Measurements from ENCODE around the gene KIT. TPM values are rescaled to one million over a fixed set of nuclear protein-coding genes. Genes with fewer than 3 reads are reported as not detected.

KIT gene
- total and polyA plus RNA-seq, 4 donors: 18.2 to 38.6 (median 24.6) TPM

- 59% methylated on average over 2 of the region's 6 CpGs for WGBS (ENCODE audit: insufficient coverage)
- Histone ChIP-seq H3K27me3 (ENCODE audit: control insufficient read depth, insufficient read depth, low read length) (no peaks in the 10 kb centered on the region), H3K4me1 (ENCODE audit: control insufficient read depth, insufficient read depth, low read length) (no peaks in the 10 kb centered on the region), H3K36me3 (ENCODE audit: control insufficient read depth, insufficient read depth, low read length) (no peaks in the 10 kb centered on the region), H3K27ac (ENCODE audit: low read depth, low read length) (no peak overlapping the region), H3K9me3 (ENCODE audit: control insufficient read depth, insufficient read depth, low read length) (no peaks in the 10 kb centered on the region), H3K4me3 (ENCODE audit: low read depth, low read length) (no peak overlapping the region)
- no peak for DNase-seq (ENCODE audit: low read depth in 4 of 6, low spot score in 6 of 6)
Measured at GRCh38 chr4:54668014-54668611, 10.4 kb downstream of the KIT start.

DNA sequence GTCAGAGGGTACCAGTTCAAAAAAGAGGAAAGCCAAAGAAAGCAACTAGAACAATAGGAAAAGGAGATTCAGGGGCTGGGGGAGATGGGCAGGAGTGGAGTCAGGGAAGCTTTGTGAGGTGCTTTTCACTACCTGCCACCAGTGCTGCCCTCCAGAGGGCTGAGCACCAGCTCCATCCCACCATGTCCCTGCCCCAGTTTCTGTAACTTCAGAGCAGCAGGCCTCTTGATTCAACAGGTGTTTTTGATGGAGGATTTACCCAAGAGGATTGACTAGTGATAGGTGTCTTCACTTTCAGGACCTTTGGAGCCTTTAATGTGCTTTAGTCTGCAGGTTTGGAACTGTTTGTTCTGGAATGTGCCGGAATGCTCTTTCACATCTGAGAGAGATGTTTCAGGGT lies 12.1 kb downstream of the KIT start:
- 83% methylated on average over 1 of the region's 1 CpG for WGBS (ENCODE audit: insufficient coverage)
- DNase-seq (ENCODE audit: low read depth in 4 of 6, low spot score in 6 of 6): no peak
- Histone ChIP-seq H3K27ac (ENCODE audit: low read depth, low read length) (no peak overlapping the region), H3K36me3 (ENCODE audit: control insufficient read depth, insufficient read depth, low read length) (no peaks in the 10 kb centered on the region), H3K4me3 (ENCODE audit: low read depth, low read length) (no peak overlapping the region), H3K27me3 (ENCODE audit: control insufficient read depth, insufficient read depth, low read length) (no peaks in the 10 kb centered on the region), H3K4me1 (ENCODE audit: control insufficient read depth, insufficient read depth, low read length) (no peaks in the 10 kb centered on the region), H3K9me3 (ENCODE audit: control insufficient read depth, insufficient read depth, low read length) (no peaks in the 10 kb centered on the region)

DNA sequence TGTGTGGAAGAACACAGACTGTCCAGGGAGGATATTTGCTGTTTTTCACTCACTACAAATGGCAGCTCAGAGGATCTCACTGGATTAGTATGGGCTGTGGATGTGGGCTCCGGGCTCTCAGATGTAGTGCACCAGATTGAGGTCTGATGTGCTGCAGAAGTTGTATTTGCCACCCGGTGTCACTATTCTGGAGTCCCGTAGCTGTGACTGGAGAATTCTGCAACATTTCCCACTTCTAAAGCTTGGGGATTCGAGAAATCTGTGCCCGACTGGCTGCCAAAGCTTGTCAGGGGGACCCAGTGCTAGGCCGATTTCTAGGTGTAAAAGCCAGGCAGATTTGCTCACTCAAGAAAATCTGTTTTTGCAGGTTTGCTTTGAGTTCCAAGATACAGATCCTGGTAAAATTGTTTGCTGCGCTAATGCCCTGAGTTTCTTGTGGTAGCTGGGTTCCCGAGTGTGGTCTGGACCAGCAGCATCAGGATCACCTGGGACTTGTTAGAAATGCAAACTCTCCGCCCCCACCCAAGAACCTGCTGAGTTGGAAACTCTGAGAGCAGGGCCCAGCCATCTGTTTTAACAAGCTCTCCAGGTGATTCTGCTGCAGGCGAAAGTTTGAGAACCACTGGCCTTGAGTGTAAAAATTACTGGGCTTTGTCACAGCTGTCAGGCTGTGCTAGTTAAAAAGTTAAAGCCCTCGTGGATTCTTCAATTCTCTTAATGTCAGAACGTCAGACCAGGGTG lies 18.1 kb downstream of the KIT start:
- peak in 2 of 6 donors; percentile 67 to 81 for DNase-seq (ENCODE audit: low read depth in 4 of 6, low spot score in 6 of 6)
- WGBS (ENCODE audit: insufficient coverage): 62% methylated on average over 10 of the region's 12 CpGs
- Histone ChIP-seq H3K27ac (ENCODE audit: low read depth, low read length) (no peak overlapping the region), H3K27me3 (ENCODE audit: control insufficient read depth, insufficient read depth, low read length) (no peaks in the 10 kb centered on the region), H3K9me3 (ENCODE audit: control insufficient read depth, insufficient read depth, low read length) (no peaks in the 10 kb centered on the region), H3K36me3 (ENCODE audit: control insufficient read depth, insufficient read depth, low read length) (no peaks in the 10 kb centered on the region), H3K4me3 (ENCODE audit: low read depth, low read length) (no peak overlapping the region), H3K4me1 (ENCODE audit: control insufficient read depth, insufficient read depth, low read length) (no peaks in the 10 kb centered on the region)

DNA sequence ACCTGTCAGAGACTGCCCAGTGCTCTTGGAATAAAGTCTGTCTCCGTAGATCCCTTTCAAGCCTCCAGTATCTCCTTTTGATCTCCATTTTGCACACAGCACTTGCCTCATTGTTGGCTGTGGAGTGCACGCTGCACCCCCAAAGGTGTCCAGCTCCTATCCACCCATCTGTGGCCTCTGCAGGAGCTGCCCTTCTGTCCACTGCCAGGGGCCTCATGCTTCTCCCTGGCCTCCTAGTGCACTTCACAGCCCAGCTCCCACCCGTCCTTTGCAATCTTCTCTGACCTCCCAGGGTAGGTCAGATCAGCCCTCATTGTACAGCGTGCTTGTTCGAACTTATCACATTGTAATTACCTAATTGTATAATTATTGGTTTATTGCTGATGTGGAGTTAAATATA lies 18.9 kb downstream of the KIT start:
- Histone ChIP-seq H3K9me3 (ENCODE audit: control insufficient read depth, insufficient read depth, low read length) (no peaks in the 10 kb centered on the region), H3K27ac (ENCODE audit: low read depth, low read length) (no peak overlapping the region), H3K36me3 (ENCODE audit: control insufficient read depth, insufficient read depth, low read length) (no peaks in the 10 kb centered on the region), H3K4me3 (ENCODE audit: low read depth, low read length) (no peak overlapping the region), H3K4me1 (ENCODE audit: control insufficient read depth, insufficient read depth, low read length) (no peaks in the 10 kb centered on the region), H3K27me3 (ENCODE audit: control insufficient read depth, insufficient read depth, low read length) (no peaks in the 10 kb centered on the region)
- 90% methylated on average over 2 of the region's 5 CpGs for WGBS (ENCODE audit: insufficient coverage)
- DNase-seq (ENCODE audit: low read depth in 4 of 6, low spot score in 6 of 6): no peak

GRCh38 chr4:54677416-54677815 lies 19.7 kb downstream of the KIT start:
- H3K4me3 ChIP-seq (ENCODE audit: low read depth, low read length): no peak overlapping the region
- H3K9me3 ChIP-seq (ENCODE audit: control insufficient read depth, insufficient read depth, low read length): no peaks in the 10 kb centered on the region
- no peak overlapping the region for H3K27ac ChIP-seq (ENCODE audit: low read depth, low read length)
- no CpG with 5 or more reads among the region's 3 CpGs for WGBS (ENCODE audit: insufficient coverage)
- no peaks in the 10 kb centered on the region for H3K27me3 ChIP-seq (ENCODE audit: control insufficient read depth, insufficient read depth, low read length)
- H3K36me3 ChIP-seq (ENCODE audit: control insufficient read depth, insufficient read depth, low read length): no peaks in the 10 kb centered on the region
- DNase-seq (ENCODE audit: low read depth in 4 of 6, low spot score in 6 of 6): no peak
- H3K4me1 ChIP-seq (ENCODE audit: control insufficient read depth, insufficient read depth, low read length): no peaks in the 10 kb centered on the region

- no peak for DNase-seq (ENCODE audit: low read depth in 4 of 6, low spot score in 6 of 6)
- 100% methylated on average over 2 of the region's 7 CpGs for WGBS (ENCODE audit: insufficient coverage)
- no peak overlapping the region for H3K4me3 ChIP-seq (ENCODE audit: low read depth, low read length)
- no peaks in the 10 kb centered on the region for H3K9me3 ChIP-seq (ENCODE audit: control insufficient read depth, insufficient read depth, low read length)
- H3K36me3 ChIP-seq (ENCODE audit: control insufficient read depth, insufficient read depth, low read length): no peaks in the 10 kb centered on the region
- no peaks in the 10 kb centered on the region for H3K27me3 ChIP-seq (ENCODE audit: control insufficient read depth, insufficient read depth, low read length)
- H3K4me1 ChIP-seq (ENCODE audit: control insufficient read depth, insufficient read depth, low read length): no peaks in the 10 kb centered on the region
- no peak overlapping the region for H3K27ac ChIP-seq (ENCODE audit: low read depth, low read length)
Measured at GRCh38 chr4:54677853-54678650, 20.3 kb downstream of the KIT start.

DNA sequence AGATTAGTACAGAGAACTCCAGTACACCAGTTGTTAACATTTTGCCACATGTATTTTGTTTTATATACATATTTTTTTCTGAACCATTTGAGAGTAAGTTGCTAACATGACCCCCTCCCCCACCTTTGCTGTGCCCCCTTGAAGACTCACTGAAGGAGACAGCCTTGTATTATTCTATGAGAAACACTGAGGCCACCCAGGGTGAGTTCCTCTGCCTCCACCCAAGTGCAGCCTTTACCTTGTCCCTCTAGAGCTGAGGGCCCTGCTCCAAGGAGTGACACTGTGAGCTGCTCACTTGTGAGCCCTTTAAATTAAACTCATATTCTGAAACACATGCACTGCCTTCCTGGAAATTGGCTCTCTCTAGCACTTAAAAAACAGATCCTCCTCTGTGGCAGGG lies 21.1 kb downstream of the KIT start:
- Histone ChIP-seq H3K27me3 (ENCODE audit: control insufficient read depth, insufficient read depth, low read length) (no peaks in the 10 kb centered on the region), H3K27ac (ENCODE audit: low read depth, low read length) (no peak overlapping the region), H3K4me3 (ENCODE audit: low read depth, low read length) (no peak overlapping the region), H3K4me1 (ENCODE audit: control insufficient read depth, insufficient read depth, low read length) (no peaks in the 10 kb centered on the region), H3K36me3 (ENCODE audit: control insufficient read depth, insufficient read depth, low read length) (no peaks in the 10 kb centered on the region), H3K9me3 (ENCODE audit: control insufficient read depth, insufficient read depth, low read length) (no peaks in the 10 kb centered on the region)
- peak in 1 of 6 donors; percentile 19 for DNase-seq (ENCODE audit: low read depth in 4 of 6, low spot score in 6 of 6)

- no peak for DNase-seq (ENCODE audit: low read depth in 4 of 6, low spot score in 6 of 6)
- no peak overlapping the region for H3K27ac ChIP-seq (ENCODE audit: low read depth, low read length)
- no peaks in the 10 kb centered on the region for H3K27me3 ChIP-seq (ENCODE audit: control insufficient read depth, insufficient read depth, low read length)
- no peaks in the 10 kb centered on the region for H3K9me3 ChIP-seq (ENCODE audit: control insufficient read depth, insufficient read depth, low read length)
- no peaks in the 10 kb centered on the region for H3K36me3 ChIP-seq (ENCODE audit: control insufficient read depth, insufficient read depth, low read length)
- H3K4me1 ChIP-seq (ENCODE audit: control insufficient read depth, insufficient read depth, low read length): no peaks in the 10 kb centered on the region
- no peak overlapping the region for H3K4me3 ChIP-seq (ENCODE audit: low read depth, low read length)
- no CpG with 5 or more reads among the region's 1 CpG for WGBS (ENCODE audit: insufficient coverage)
Measured at GRCh38 chr4:54679813-54680212, 22.1 kb downstream of the KIT start.

- no peak for DNase-seq (ENCODE audit: low read depth in 4 of 6, low spot score in 6 of 6)
- no peaks in the 10 kb centered on the region for H3K36me3 ChIP-seq (ENCODE audit: control insufficient read depth, insufficient read depth, low read length)
- H3K4me3 ChIP-seq (ENCODE audit: low read depth, low read length): no peak overlapping the region
- no peak overlapping the region for H3K27ac ChIP-seq (ENCODE audit: low read depth, low read length)
- H3K27me3 ChIP-seq (ENCODE audit: control insufficient read depth, insufficient read depth, low read length): no peaks in the 10 kb centered on the region
- 88% methylated on average over 6 of the region's 8 CpGs for WGBS (ENCODE audit: insufficient coverage)
- H3K4me1 ChIP-seq (ENCODE audit: control insufficient read depth, insufficient read depth, low read length): peaks cover 4% of the 10 kb centered on the region
- no peaks in the 10 kb centered on the region for H3K9me3 ChIP-seq (ENCODE audit: control insufficient read depth, insufficient read depth, low read length)
Measured at GRCh38 chr4:54683616-54684346, 26.0 kb downstream of the KIT start.

Data from spinal cord (tissue), 10 donors.